HG03565 (cell line): ENCODE data around the gene SNX9.
"Not testable (repeated sequence)": the region's sequence is repeated elsewhere in the genome, so short reads cannot be mapped to it uniquely, and the experiment has no call there.

Source experiments
- ATAC-seq: cut with Tn5 transposase; IDR thresholded peaks from one replicate; pipeline ENCODE4 v1.9.1; 2021; ENCODE audit warnings: mild to moderate bottlenecking, moderate library complexity; ENCODE audit not compliant: unreplicated experiment

Gene SNX9

DNA sequence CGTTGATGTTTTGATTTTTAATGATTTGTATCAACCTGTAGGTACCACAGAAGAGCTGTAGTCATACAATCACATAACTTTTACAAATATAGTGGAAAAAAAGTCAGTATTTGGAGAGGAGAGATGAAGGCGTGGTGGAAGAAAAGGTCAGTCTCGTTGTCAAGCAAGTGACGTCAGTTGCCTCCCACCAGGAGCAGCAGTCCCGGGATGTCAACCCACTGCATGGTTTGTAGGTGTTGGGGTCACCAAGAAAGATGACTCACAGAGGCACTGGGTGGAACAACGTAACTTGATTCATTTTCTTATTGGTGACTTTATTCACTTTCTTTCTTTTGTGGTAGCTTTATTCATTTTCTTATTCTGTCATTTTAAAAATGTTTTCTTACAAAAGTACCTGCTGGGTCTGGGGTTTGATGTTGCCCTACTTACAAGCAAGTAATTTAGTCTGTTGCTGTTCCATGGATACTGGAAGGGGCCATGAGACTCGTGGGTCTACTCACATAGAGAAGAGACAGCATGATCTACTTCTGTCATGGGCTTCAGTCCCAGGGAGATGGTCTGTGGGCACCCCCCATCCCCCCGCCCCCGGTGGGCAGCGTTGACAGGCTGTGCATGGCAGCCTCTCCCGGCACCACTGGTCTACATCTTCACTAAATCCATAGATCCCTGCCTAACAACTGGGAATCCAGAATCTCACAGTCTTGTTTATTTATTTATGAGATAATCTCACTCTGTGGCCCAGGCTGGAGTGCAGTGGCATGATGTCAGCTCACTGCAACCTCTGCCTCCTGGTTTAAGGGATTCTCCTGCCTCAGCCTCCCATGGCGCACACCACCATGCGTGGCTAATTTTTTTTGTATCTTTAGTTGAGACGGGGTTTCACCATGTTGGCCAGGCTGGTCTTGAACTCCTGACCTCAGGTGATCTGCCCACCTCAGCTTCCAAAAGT is 122.2 kb downstream of the SNX9 start:
- no peak for ATAC-seq

- ATAC-seq, result no peak
Observed at GRCh38 chr6:157946053-157946617, 123.1 kb downstream of the SNX9 start.

DNA sequence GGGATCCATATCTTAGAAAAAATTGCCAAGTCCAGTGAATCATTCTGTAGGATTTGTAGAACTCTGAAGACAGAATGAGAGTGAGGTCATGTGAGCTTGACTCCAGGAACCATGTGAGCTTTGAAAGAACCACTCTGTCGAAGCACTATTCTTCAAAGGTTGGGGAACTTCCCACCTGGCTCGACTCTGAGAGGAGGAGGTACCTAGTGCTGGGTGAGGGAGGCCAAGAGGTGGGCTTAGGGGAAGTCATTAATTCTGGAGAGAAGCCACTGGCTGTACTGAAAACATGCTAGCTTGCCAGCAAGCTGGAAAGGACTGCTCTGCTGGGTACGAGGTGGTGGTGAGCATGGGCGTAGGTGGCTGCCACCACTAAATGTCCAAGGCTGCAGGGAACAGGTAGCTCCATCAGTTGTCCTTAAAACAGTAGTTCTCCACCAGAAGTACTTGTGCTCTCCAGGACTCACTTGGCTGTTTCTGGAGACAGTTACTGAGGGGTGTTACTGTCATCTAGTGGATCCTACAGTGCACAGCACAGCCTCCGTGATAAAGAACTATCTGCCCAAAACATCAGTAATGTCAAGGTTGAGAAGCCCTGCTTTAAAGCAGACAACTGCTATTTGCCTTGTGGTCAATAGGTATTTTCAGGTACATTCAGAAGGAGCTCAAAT is 124.0 kb downstream of the SNX9 start:
- ATAC-seq, result no peak

DNA sequence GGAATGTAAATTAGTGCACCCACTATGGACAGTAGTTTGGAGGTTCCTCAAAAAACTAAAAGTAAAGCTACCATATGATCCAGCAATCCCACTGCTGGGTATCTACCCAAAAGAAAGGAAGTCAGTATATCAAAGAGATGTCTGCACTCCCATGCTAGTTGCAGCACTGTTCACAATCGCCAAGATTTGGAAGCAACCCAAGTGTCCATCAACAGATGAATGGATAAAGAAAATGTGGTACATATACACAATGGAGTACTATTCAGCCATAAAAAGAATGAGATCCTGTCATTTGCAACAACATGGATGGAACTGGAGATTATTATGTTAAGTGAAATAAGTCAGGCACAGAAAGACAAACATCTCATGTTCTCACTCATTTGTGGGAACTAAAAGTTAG is 127.9 kb downstream of the SNX9 start:
- ATAC-seq, result not testable (repeated sequence)

GRCh38 chr6:157951828-157952227 is 128.8 kb downstream of the SNX9 start:
- no peak for ATAC-seq

DNA sequence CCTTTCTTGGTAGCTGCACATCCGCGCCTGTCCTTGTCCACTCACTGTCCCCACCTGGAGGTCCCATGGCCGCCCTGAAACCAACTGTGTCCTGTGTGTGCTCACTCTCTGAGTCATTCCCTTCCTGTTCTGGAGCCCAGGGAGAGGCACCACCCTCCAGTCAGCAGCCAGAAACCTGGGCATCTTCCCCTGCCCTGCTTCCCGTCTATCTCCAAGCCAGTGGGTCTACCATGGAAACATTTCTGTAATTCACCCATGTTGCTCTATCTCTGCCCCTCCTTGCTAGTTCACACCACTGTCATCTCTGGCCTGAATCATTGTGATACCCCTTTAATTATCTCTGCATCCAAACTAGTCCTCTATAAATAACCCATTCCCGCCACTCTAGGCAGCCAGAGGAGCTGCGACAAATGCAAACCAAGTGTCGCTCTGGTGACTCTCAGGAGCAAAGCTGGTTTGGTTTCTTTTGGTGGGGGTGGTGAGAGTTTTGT is 129.9 kb downstream of the SNX9 start:
- no peak for ATAC-seq

- no peak for ATAC-seq
Observed at GRCh38 chr6:157953580-157954091, 130.6 kb downstream of the SNX9 start.

DNA sequence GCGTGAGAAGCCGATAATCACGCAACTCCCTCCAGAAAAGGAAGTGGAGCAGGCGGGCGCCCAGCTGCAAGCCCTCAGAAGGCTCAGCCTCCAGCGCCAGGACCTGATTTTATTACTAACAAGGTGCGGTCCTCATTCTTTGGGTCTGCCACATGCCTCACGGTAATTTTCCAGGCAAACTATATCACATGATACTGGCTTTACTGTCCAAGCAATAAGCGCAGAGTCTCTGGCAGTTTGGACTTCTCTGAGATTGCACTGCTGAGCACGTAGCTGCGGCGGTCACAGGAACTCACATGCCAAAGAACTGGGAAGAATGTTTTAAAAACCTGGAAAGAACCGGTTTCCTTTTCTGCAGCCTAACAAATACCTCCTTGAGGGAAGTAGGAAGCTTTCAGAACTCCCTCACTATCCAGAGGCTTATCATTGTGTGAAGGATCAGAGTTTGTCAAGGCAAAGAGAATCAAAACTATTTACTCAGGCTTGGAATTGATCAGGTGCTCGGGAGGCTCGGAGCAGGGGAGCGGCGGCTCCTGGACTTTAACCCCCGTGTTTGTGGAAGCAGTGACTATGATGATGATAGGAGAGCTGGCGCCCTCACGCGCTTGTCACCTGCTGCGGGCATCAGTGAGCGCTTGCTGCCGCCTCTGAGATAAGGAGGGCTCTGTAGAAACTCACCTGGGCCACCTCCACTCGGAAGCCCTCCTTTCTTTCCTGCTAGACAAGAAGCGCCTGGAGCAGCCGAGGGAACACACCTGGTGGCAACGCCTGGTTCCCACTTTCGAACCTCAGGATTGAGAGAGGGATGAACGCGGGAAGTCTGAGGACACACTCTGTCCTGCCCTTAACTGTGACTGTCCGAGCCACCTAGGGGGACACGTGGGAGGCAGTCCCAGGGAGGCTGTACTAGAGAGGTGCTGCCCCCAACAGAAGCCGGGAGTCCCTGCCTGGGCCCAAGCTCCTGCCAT is 131.4 kb downstream of the SNX9 start:
- ATAC-seq, result no peak

DNA sequence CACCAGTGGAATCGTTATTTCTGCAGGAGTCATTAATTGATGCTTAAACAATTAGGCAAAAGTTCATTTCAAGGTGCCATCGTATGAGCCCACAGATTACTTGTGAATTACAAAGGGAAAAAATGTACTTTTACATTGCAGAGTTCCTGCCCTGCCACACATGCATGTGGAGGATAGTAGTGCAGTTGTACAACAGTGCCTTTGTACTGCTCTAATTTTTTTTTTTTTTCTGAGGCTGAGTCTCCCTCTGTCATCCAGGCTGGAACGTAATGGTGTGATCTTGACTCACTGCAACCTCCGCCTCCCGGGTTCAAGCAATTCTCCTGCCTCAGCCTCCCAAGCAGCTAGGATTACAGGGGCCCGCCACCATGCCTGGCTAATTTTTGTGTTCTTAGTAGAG is 132.6 kb downstream of the SNX9 start:
- no peak for ATAC-seq

DNA sequence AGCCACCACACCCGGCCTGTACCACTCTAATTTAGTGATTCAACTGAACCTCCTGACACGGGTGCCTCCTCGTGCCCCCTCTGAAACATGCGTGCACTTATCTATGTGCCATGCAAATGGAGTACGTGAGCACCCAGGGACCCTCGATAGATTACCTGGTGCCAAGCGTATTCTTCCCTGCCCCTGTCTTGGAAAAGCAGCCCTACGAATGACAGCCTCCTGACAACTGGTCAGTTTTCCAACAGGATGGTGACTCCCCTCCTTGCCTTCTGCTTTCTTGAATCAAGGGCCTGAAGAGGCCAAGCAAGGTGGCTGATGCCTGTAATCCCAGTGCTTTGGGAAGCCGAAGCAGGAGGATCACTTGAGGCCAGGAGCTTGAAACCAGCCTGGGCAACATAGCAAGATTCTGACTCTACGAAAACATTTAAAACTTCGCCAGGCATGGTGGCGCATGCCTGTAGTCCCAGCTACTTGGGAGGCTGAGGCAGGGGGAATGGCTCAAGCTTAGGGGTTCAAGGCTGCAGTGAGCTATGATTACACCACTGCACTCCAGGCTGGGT is 133.2 kb downstream of the SNX9 start:
- ATAC-seq, result no peak

- ATAC-seq, result no peak
Observed at GRCh38 chr6:157959451-157960227, 136.6 kb downstream of the SNX9 start.

- no peak for ATAC-seq
Observed at GRCh38 chr6:157961153-157961831, 138.2 kb downstream of the SNX9 start.

- no peak for ATAC-seq
Observed at GRCh38 chr6:157961832-157962575, 139.0 kb downstream of the SNX9 start.

DNA sequence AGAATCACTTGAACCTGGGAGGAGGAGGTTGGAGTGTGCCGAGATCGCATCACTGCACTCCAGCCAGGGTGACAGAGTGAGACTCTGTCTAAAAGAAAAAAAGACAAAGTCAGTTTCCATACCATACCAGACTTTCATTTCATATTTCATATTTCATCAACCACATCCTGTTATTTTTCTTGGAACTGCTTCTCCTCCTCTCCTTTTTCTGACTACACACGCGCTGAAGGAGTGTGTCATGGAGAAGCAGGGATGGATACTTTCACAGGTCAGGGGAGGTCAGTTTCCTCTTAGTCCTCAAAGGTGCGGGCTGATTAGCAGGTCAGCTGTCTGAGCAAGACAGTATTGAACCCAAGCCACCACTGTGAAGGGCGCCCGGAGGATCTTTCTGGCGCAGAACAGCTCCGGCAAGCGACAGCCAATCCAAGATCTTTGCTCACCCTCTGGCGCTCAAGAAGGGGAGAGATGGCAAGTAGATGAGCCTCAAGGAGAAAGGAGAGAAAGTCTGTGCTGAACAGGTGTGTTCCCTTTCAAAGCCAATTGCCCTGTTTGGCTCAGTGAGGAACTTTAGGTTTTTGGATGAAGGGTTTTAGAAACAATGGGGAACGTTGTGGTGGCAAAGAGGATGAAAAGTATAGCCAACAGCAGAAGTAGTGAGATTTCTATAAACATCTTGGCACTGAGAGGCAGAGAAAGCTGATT is 139.7 kb downstream of the SNX9 start:
- no peak for ATAC-seq

GRCh38 chr6:157964100-157964499 is 141.1 kb downstream of the SNX9 start:
- ATAC-seq, result no peak

DNA sequence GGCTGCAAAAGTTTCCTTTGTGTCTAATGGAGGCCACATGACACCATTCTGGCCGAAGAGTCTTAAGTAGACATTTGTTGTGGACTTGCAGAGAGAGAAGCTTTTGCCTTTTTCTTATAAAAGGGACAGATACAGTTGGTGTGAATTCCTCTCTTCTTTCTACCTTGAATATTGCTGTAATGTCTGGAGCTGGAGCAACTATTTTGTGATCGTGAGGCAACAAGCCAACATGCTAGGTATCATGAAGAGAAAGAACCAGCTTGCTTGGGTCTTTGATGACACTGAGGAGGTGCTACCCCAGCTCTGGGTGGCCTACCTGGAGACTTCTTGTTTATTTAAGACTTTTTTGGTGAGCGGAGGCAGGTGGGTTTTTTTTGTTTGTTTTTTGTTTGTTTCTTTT is 142.3 kb downstream of the SNX9 start:
- no peak for ATAC-seq

DNA sequence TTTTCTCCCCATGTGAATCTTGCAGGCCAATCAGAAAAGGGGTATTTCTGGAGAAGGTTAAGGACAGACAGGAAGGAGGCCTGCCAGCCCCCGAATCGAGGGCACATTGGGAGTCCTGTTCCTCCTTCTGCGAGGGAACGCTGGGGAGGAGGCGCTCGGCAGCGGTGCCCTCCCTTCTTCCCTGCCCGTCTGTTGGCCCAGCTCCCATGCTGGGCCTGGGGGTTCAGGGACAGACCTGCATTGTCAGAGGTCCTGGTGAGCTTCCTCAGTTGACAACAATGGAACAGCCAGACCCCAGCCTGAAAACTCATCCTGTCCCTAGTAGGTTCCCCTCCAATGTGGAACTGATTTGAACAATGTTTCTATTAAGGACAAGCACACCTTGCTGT is 143.5 kb downstream of the SNX9 start:
- ATAC-seq, result no peak
